PC-3 (cell line): Measurements from ENCODE around the gene ESRP2. TPM values are rescaled to one million over a fixed set of nuclear protein-coding genes. Genes with fewer than 3 reads are reported as not detected.

Experiments
- ATAC-seq: fragments of 200-7000 bp; cut with Tn5 transposase; 2 replicates; pipeline ENCODE4 v1.9.1; 2020; ENCODE audit warnings: mild to moderate bottlenecking, moderate library complexity
- BruUV-seq: library from RNA; stranded (reverse); fragments of 400-500 nt; replicated peaks from 2 replicates; lab custom pipeline; 2021; lab: Mats Ljungman, UMichigan
- CTCF ChIA-PET: fragments of 300-600 bp; sonication (Branson Sonifier 250); formaldehyde crosslinking; loops from one replicate; lab custom pipeline; 2022; ENCODE audit warnings: antibody characterized with exemption; lab: Charles Lee
- POLR2A ChIA-PET: fragments of 300-600 bp; sonication (Branson Sonifier 250); formaldehyde crosslinking; loops from one replicate; lab custom pipeline; 2022; ENCODE audit warnings: antibody characterized with exemption; ENCODE audit not compliant: unreplicated experiment; lab: Charles Lee
- DNase-seq: peaks from one replicate; pipeline ENCODE4 v3.0.0-alpha.2; 2015
- H2AFZ ChIP-seq: fragments of 300-600 bp; sonication (generic); 2 replicates; pipeline ENCODE4 v1.6.0; 2016; ENCODE audit warnings: antibody characterized with exemption, low read length
- H3F3A ChIP-seq: fragments of 300-600 bp; sonication (generic); one replicate; pipeline ENCODE4 v1.6.0; 2017; ENCODE audit warnings: antibody characterized with exemption, low read length, control low read depth, mild to moderate bottlenecking; ENCODE audit not compliant: unreplicated experiment
- H3K27ac ChIP-seq: fragments of 300-600 bp; sonication (generic); 2 replicates; pipeline ENCODE4 v1.5.1; 2016; ENCODE audit warnings: mild to moderate bottlenecking, low read length
- H3K27me3 ChIP-seq: fragments of 300-600 bp; sonication (generic); 2 replicates; pipeline ENCODE4 v1.6.1; 2016; ENCODE audit warnings: low read length, mixed read lengths
- H3K36me3 ChIP-seq: fragments of 300-600 bp; sonication (generic); 2 replicates; pipeline ENCODE4 v1.6.1; 2016; ENCODE audit warnings: low read depth, mixed run types, low read length, mixed read lengths
- H3K4me1 ChIP-seq: fragments of 300-600 bp; sonication (generic); 2 replicates; pipeline ENCODE4 v1.5.1; 2016; ENCODE audit warnings: low read length; ENCODE audit not compliant: insufficient read depth
- H3K4me2 ChIP-seq: fragments of 300-600 bp; sonication (generic); 2 replicates; pipeline ENCODE4 v1.6.0; 2016; ENCODE audit warnings: low read length
- H3K4me3 ChIP-seq: fragments of 300-600 bp; sonication (generic); 2 replicates; pipeline ENCODE4 v1.5.1; 2016; ENCODE audit warnings: mild to moderate bottlenecking, low read length, mixed read lengths
- H3K79me2 ChIP-seq: fragments of 300-600 bp; sonication (generic); 2 replicates; pipeline ENCODE4 v1.6.1; 2017; ENCODE audit warnings: low read length, mixed read lengths
- H3K9ac ChIP-seq: fragments of 300-600 bp; sonication (generic); 2 replicates; pipeline ENCODE4 v1.6.0; 2016; ENCODE audit warnings: mild to moderate bottlenecking, low read length
- H3K9me2 ChIP-seq: fragments of 300-600 bp; sonication (generic); replicated peaks from 2 replicates; pipeline ENCODE4 v1.6.1; 2016; ENCODE audit warnings: mixed run types, low read length, mixed read lengths
- H3K9me3 ChIP-seq: fragments of 300-600 bp; sonication (generic); 2 replicates; pipeline ENCODE4 v1.6.1; 2016; ENCODE audit warnings: low read length, mixed read lengths
- H4K20me1 ChIP-seq: fragments of 300-600 bp; sonication (generic); 2 replicates; pipeline ENCODE4 v1.6.1; 2016; ENCODE audit warnings: low read length, mixed read lengths
- CTCF ChIP-seq: fragments of 300-600 bp; sonication (generic); conservative IDR thresholded peaks from 2 replicates; pipeline ENCODE4 v1.5.1; 2017; ENCODE audit warnings: antibody characterized with exemption, low read depth, mild to moderate bottlenecking, low read length
- EZH2 ChIP-seq: fragments of 300-600 bp; sonication (generic); IDR thresholded peaks from one replicate; pipeline ENCODE4 v1.6.1; 2017; ENCODE audit warnings: antibody characterized with exemption, mild to moderate bottlenecking, low read length; ENCODE audit not compliant: unreplicated experiment
- EZH2phosphoT487 ChIP-seq: fragments of 300-600 bp; sonication (generic); IDR thresholded peaks from 2 replicates; pipeline ENCODE4 v1.6.1; 2018; ENCODE audit warnings: mild to moderate bottlenecking, antibody characterized with exemption, low read length, borderline replicate concordance
- intact Hi-C: fragments of 100-400 bp; cut with micrococcal nuclease; formaldehyde crosslinking; loops from 2 replicates; pipeline ENCODE4 v1.9.0; 2023
- total RNA-seq: library from RNA; depleted of rRNA; stranded (reverse); fragments of >200 nt; gene quantifications from 2 replicates; pipeline ENCODE4 v1.2.3, GENCODE V29; 2014

The ESRP2 gene
- total RNA-seq, 1 experiment from 2014 or later: 46.9 TPM

GRCh38 chr16:68275611-68276191, 39.8 kb upstream of the ESRP2 start:
- Histone ChIP-seq H3K27ac (no peak overlapping the region), H3K9me2 (no peaks in the 10 kb centered on the region), H3K36me3 (no peaks in the 10 kb centered on the region; the same call in 1 of the 2 replicates), H3K9ac (no peak overlapping the region), H3K9me3 (no peaks in the 10 kb centered on the region), H4K20me1 (no peaks in the 10 kb centered on the region), H3K4me1 (no peaks in the 10 kb centered on the region), H3K4me2 (no peak overlapping the region), H3F3A (no peaks in the 10 kb centered on the region), H3K4me3 (no peak overlapping the region), H3K27me3 (no peaks in the 10 kb centered on the region), H3K79me2 (peaks cover 36% of the 10 kb centered on the region), H2AFZ (no peak overlapping the region)
- BruUV-seq: no TSS peak
- ATAC-seq (no peak), DNase-seq (no peak)
- intact Hi-C loops: no loop called here
- POLR2A ChIA-PET: no interaction called here
- TF ChIP-seq EZH2 (no peak), CTCF (no peak), EZH2phosphoT487 (no peak)
- CTCF ChIA-PET: no interaction called here

GRCh38 chr16:68274441-68274840, 38.5 kb upstream of the ESRP2 start:
- Histone ChIP-seq H3K4me1 (no peaks in the 10 kb centered on the region), H3K36me3 (no peaks in the 10 kb centered on the region; the same call in 1 of the 2 replicates), H4K20me1 (no peaks in the 10 kb centered on the region), H3K9ac (no peak overlapping the region), H3K27me3 (no peaks in the 10 kb centered on the region), H3K4me3 (no peak overlapping the region), H2AFZ (no peak overlapping the region), H3K79me2 (peaks cover 45% of the 10 kb centered on the region), H3K9me3 (no peaks in the 10 kb centered on the region), H3K9me2 (no peaks in the 10 kb centered on the region), H3F3A (no peaks in the 10 kb centered on the region), H3K4me2 (no peak overlapping the region), H3K27ac (no peak overlapping the region)
- TF ChIP-seq CTCF (no peak), EZH2phosphoT487 (no peak), EZH2 (no peak)
- BruUV-seq: no TSS peak
- CTCF ChIA-PET: no interaction called here
- DNase-seq (no peak), ATAC-seq (no peak)
- POLR2A ChIA-PET: no interaction called here
- intact Hi-C loops: no loop called here

- intact Hi-C loops: no loop called here
- POLR2A ChIA-PET: no interaction called here
- no peaks in the 10 kb centered on the region for H4K20me1 ChIP-seq
- H3K9ac ChIP-seq: no peak overlapping the region
- H3K4me3 ChIP-seq: no peak overlapping the region
- no peak overlapping the region for H3K27ac ChIP-seq
- no peaks in the 10 kb centered on the region for H3K27me3 ChIP-seq
- no peaks in the 10 kb centered on the region for H3K9me3 ChIP-seq
- TF ChIP-seq CTCF (no peak), EZH2phosphoT487 (no peak)
- no TSS peak for BruUV-seq
- no peaks in the 10 kb centered on the region; the same call in 1 of the 2 replicates for H3K36me3 ChIP-seq
- H2AFZ ChIP-seq: no peak overlapping the region
- DNase-seq: no peak
- no peak overlapping the region for H3K4me2 ChIP-seq
- no peaks in the 10 kb centered on the region for H3F3A ChIP-seq
- H3K79me2 ChIP-seq: peaks cover 50% of the 10 kb centered on the region
- H3K9me2 ChIP-seq: no peaks in the 10 kb centered on the region
- no peak for ATAC-seq
- no peaks in the 10 kb centered on the region for H3K4me1 ChIP-seq
- CTCF ChIA-PET: no interaction called here
These were observed 38.0 kb upstream of the ESRP2 start for GRCh38 chr16:68273896-68274295.
